Measurements from ENCODE around the gene RUFY1. TPM values are rescaled to one million over a fixed set of nuclear protein-coding genes. Genes with fewer than 3 reads are reported as not detected.
A peak's percentile ranks its signal among the peaks of the same experiment; 100 is the strongest.
"Not testable (repeated sequence)": the region's sequence is repeated elsewhere in the genome, so short reads cannot be mapped to it uniquely, and the experiment has no call there.

RUFY1 gene
- total RNA-seq, 2 donors from 2014 or later = 39.1 to 41.5 TPM

DNA sequence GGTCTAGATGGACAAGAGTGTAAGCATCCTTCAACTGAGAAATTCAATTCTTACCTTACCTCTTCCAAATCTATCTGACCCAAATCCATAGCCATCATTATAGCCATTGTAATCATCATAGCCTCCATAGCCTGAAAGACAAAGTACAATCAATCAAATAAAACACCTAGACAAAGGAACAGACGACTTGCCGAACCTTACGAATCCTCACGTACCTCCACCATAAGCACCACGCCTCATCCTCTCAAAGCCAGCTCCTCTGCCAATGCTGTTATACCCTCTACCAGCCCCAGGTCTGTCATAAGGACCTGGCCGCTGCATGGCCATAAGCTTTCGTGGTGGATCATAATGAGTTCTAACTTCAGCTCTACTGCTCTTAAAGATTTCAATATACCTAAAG, 67.6 kb downstream of the RUFY1 start:
- peaks cover 100% of the 10 kb centered on the region for H3K36me3 Mint-ChIP-seq (ENCODE audit: low read depth)
- ATAC-seq (replicated peaks) = no peak
- H3K4me1 Mint-ChIP-seq = peaks cover 49% of the 10 kb centered on the region
- H3K4me3 Mint-ChIP-seq = peak overlapping the region; percentile 98
- H3K27ac Mint-ChIP-seq = peak overlapping the region; percentile 43
- no peaks in the 10 kb centered on the region for H3K27me3 Mint-ChIP-seq
- no peaks in the 10 kb centered on the region for H3K9me3 Mint-ChIP-seq

DNA sequence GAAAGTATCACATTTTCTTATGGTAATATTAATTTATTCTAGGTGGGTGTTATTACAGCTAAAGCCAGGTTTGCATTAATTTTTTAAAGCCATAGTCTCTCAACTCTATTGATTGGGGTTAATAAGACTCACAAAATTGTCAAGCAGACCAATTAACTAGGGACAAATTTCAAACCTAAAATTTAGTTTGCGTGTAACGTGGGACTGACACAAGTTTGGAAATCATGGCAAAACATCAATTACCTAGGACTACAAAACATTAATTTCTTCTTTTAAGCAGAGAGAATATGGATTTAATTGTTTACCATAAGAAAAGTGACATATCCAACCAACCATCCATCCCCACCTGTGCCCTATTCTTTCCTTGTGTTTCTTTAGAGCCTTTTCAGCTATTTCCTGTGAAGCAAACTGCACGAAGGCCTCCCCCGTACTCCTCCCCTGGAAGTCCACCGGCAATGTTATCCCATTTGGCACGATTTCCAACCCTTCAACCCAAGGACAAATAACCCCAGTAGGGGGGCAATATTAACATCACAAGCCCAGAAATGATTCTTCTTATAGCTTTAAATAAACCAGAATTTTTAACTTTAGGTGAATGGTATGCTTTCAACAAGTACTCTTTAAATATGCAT, 68.7 kb downstream of the RUFY1 start:
- Mint-ChIP-seq H3K4me1 (peaks cover 47% of the 10 kb centered on the region), H3K9me3 (no peaks in the 10 kb centered on the region), H3K4me3 (peak overlapping the region; percentile 98), H3K27ac (peak overlapping the region; percentile 87), H3K27me3 (no peaks in the 10 kb centered on the region), H3K36me3 (ENCODE audit: low read depth) (peaks cover 100% of the 10 kb centered on the region)
- no peak for ATAC-seq (replicated peaks)

DNA sequence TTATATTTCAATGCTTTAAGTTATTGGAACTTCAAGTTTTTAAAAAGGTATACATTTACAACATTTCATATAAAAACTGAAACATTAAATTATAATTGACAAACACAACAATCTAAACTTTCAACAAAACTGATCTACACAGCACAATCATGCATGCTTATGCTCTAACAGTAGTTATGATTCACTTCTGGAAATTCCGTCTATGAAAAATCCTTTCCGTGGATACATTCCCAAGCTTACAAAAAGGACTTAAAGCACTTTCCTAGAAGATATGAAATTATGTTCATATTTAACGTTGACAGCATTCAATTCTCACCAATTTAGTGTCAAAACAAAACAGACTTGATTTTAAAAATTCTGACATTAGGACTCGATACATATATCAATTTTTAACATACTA, 69.4 kb downstream of the RUFY1 start:
- Mint-ChIP-seq H3K4me3 (peak overlapping the region; percentile 98), H3K27ac (peak overlapping the region; percentile 100)

DNA sequence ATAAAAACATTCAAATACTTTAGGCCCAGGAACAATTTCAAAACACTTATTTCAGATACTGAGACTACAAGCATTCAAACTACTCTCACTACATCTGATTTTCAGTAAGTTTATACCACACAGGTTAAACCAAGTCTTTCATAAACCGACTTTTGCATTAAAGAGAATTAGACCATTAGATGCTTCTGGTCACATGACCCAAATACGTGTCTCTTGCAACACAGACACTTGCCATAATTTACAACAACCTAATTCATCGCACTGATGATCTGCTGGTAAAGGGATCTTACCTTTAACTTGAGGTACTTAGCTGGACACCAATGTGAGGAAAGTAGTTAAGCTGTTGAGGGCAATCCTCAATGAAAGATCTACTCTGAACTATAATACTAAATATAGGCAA, 69.9 kb downstream of the RUFY1 start:
- ATAC-seq (replicated peaks) = no peak
- peaks cover 92% of the 10 kb centered on the region for H3K36me3 Mint-ChIP-seq (ENCODE audit: low read depth)
- peak overlapping the region; percentile 100 for H3K27ac Mint-ChIP-seq
- no peaks in the 10 kb centered on the region for H3K27me3 Mint-ChIP-seq
- H3K4me3 Mint-ChIP-seq = peak overlapping the region; percentile 98
- H3K4me1 Mint-ChIP-seq = peaks cover 54% of the 10 kb centered on the region
- H3K9me3 Mint-ChIP-seq = no peaks in the 10 kb centered on the region

More for the DNA sequence above, 69.4 kb downstream of the RUFY1 start:
- ATAC-seq (replicated peaks) = no peak
- Mint-ChIP-seq H3K36me3 (ENCODE audit: low read depth) (peaks cover 97% of the 10 kb centered on the region), H3K9me3 (no peaks in the 10 kb centered on the region), H3K4me1 (peaks cover 51% of the 10 kb centered on the region), H3K27me3 (no peaks in the 10 kb centered on the region)

DNA sequence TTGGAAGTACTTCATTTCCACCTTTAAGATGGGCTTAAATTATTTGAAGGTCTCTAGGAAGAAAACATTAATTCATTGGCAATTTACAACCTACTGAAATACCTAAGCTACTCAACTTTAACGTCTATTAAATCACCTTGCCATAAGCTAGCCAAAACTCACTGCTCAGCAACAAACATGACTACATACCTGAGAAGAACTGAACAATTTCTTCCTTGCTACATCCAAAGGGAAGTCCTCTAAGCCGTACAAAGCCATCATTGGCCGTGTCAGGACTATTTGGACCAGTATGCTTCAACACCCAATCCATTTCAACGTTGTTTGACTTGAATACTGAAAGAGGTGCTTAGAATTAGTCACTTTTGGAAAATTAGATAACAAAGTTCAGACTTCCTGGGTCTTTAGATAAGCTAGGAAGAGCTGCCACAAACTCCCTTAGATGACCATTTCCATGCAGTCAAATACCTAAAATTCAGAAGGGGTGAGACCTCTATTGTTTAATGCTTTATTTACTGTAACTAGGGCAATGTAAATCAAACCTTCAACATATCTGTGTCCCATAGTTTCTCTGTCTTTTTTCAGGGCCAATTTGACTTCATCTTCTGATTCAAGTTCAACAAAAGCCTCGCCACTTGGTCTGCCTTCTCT, 70.5 kb downstream of the RUFY1 start:
- Mint-ChIP-seq H3K36me3 (ENCODE audit: low read depth) (peaks cover 86% of the 10 kb centered on the region), H3K9me3 (no peaks in the 10 kb centered on the region), H3K27me3 (no peaks in the 10 kb centered on the region), H3K27ac (peak overlapping the region; percentile 100), H3K4me1 (peaks cover 53% of the 10 kb centered on the region), H3K4me3 (peak overlapping the region; percentile 98)
- ATAC-seq (replicated peaks) = no peak

DNA sequence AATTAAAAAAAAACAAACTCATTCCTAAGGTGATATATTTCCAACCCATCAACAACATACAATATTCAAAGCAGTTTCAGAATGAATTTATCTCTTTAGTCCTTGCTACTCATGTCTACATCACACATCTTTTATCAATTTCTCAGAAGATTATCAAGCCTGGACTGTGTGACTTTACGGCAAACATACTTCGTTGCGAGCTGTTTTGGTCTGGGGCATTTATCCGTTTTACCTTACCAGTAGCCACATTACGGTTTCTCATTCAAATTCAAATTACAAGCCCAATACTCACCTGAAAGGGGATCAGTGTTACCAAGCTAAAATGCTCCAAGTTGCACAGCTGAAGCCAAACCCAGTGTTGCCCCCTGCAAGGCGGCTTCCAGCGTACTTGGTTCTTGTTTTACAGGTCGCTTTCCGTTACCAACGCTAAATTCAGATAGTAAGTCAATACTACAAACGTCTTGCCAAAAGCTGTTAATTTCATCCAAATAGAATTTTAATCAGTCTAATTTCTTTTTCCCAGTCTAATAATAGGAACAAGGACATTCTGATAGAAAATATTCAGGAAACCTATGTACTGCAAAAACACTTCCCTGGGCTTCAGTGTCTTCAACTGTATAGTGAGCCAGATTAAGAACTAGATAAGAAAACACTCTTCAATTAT, 71.3 kb downstream of the RUFY1 start:
- ATAC-seq (replicated peaks) = no peak
- peaks cover 47% of the 10 kb centered on the region for H3K4me1 Mint-ChIP-seq
- peaks cover 78% of the 10 kb centered on the region for H3K36me3 Mint-ChIP-seq (ENCODE audit: low read depth)
- no peaks in the 10 kb centered on the region for H3K9me3 Mint-ChIP-seq
- no peaks in the 10 kb centered on the region for H3K27me3 Mint-ChIP-seq
- H3K27ac Mint-ChIP-seq = peak overlapping the region; percentile 100
- peak overlapping the region; percentile 98 for H3K4me3 Mint-ChIP-seq

DNA sequence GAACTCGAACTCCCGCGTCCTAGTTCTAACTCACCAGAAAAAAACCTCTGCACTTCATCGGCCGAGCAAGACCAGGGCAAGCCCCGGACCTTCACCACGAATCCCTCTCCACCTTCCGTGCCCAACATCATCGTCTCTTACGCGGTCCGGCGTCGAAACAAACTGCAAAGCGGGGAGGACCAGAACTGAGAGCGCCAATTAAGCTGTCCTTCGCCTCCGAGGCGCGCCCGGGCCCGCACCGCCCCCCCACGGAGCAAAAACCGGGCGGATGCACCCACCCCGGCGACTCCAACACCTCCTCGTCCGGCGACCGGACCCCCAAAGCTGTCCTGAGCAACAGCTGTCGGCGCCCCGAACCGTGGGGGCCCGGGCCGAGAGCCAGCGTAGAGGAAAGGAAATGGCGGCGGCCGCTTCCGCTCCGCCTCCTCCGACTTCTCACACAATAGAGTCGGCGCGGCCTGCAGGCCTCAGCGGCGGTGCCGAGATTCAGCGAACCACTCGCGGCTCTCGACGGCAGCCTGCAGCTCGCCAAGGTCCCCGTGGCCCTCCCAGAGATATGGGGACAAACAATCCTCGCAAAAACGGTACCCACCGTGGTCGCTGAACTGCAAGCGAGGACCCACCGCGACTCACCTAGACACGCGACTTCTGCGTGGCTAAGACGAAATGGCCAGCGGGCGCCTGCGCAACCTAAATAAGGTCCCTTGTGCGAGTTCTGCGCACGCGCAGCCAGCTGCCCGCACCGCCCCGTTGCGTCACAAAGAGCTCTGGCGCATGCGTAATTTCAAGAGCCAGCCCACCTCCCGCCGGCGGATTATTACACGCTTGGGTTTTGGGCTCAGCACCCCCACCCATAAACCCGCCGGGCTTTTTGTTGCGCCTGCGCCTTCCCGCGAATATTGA, 72.9 kb downstream of the RUFY1 start, which contains the start of gene HNRNPH1:
Gene HNRNPH1, minus strand, starts transcription at position 669 of the 903 bp plus-strand sequence. Its CDS starts 538 bp downstream, at position 131.
- Mint-ChIP-seq H3K9me3 (no peaks in the 10 kb centered on the region), H3K36me3 (ENCODE audit: low read depth) (peaks cover 62% of the 10 kb centered on the region), H3K27me3 (no peaks in the 10 kb centered on the region), H3K4me3 (peak within 1 kb of the TSS; percentile 98), H3K27ac (peak within 1 kb of the TSS; percentile 100), H3K4me1 (peaks cover 32% of the 10 kb centered on the region)
- peak; percentile 76 for ATAC-seq (replicated peaks)

DNA sequence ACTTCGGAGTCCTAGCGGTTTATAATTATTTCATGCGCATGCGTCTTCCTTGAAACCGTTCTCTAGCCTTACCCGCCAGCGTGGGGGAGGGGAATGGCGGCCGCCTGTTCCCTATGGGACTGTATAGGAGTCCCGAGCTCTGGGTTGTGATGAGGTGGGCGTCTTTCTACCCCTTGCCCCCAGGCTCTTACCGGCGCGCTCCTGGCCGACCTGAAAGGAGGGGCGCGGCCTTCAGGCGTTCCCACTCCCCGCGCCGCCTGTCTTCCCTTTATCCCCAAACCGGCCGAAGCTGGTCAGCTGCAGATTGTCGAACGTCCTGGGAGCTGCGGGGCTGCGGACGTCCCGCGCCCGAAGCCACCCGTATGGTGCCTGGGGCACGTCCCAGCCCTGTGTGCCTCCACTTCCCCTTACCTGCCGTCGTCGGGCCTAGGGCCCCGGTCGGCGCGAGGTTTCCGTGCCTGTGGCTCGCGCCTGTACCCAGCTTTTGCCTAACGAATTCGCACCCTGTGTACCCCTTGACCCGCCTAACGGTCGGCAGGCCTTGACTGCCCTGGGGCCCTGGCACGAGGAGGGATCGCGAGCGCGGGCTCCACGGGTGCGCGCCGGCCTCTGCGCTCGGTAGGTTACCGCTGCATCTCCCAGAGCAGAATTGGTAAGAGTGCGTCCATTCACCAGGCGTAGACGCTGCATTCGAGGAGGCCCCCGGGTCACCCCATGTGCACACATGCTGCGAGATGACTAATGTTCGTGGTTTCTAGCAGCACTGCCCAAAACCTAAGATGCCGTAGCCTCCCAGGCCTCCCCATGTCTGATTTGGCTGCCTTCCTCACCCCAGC, 73.8 kb downstream of the RUFY1 start:
- peak; percentile 60 for ATAC-seq (replicated peaks)
- Mint-ChIP-seq H3K27ac (peak overlapping the region; percentile 100), H3K4me3 (peak overlapping the region; percentile 98), H3K9me3 (no peaks in the 10 kb centered on the region), H3K27me3 (no peaks in the 10 kb centered on the region), H3K4me1 (peaks cover 30% of the 10 kb centered on the region), H3K36me3 (ENCODE audit: low read depth) (peaks cover 53% of the 10 kb centered on the region)

DNA sequence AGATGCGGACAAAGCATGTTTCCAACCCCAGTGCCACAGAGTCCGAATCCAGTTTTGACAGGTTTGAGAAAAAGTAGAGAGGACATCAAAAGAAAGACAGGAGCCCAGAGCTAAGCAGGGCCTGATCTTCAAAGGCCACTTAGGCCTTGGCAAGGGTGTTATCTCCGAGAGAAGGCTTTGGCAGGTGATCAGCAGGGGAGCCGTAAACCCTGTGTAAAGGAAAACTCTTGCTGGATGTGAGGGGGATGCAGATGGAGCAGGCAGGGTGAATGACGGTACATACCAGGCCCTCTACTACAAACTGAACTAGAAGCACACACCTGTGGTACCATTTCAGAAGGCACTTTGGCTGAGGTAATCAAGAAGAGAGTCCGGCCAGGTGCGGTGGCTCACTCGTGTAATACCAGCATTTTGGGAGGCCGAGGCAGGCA, 74.5 kb downstream of the RUFY1 start:
- Mint-ChIP-seq H3K9me3 (no peaks in the 10 kb centered on the region), H3K36me3 (ENCODE audit: low read depth) (peaks cover 46% of the 10 kb centered on the region), H3K27me3 (no peaks in the 10 kb centered on the region), H3K4me3 (peak overlapping the region; percentile 98), H3K4me1 (peaks cover 27% of the 10 kb centered on the region), H3K27ac (peak overlapping the region; percentile 100)
- no peak for ATAC-seq (replicated peaks)

DNA sequence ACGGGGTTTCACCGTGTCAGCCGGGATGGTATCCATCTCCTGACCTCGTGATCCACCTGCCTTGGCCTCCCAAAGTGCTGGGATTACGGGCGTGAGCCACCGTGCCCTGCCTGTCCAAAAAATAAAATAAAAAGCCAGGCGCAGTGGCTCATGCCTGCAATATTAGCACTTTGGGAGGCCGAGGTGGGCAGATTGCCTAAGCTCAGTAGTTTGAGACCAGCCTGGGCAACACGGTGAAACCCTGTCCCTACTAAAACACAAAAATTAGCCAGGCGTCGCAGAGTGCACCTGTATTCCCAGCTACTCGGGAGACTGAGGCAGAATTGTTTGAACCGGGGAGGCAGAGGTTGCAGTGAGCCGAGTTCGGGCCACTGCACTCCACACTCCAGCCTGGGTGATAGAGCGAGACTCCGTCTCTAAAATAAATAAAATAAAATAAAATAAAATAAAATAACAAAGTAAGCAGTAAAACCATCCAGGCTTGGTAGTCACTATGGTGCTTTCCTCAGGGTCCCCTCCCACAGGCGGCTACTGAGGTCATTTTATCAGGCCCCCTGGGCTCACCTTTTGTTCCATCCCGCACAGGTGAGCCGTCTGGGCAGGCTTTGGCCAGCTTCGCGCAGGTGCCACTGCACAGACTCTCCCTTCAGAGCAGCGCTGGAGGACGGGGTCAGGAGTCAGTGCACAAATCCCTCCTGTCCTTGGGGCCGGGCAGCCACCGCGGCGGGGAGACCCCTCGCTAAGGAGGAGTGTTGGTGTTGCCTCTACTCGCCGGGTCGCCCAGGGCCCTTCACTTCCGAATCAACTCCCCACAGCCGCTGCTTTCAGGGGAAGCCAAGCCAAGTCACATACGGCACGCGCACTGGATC, 83.4 kb downstream of the RUFY1 start:
- not testable (repeated sequence) for H3K27ac Mint-ChIP-seq; H3K9me3 Mint-ChIP-seq; H3K27me3 Mint-ChIP-seq; H3K4me1 Mint-ChIP-seq; H3K36me3 Mint-ChIP-seq (ENCODE audit: low read depth); ATAC-seq (replicated peaks)
- H3K4me3 Mint-ChIP-seq = peak overlapping the region; percentile 27

DNA sequence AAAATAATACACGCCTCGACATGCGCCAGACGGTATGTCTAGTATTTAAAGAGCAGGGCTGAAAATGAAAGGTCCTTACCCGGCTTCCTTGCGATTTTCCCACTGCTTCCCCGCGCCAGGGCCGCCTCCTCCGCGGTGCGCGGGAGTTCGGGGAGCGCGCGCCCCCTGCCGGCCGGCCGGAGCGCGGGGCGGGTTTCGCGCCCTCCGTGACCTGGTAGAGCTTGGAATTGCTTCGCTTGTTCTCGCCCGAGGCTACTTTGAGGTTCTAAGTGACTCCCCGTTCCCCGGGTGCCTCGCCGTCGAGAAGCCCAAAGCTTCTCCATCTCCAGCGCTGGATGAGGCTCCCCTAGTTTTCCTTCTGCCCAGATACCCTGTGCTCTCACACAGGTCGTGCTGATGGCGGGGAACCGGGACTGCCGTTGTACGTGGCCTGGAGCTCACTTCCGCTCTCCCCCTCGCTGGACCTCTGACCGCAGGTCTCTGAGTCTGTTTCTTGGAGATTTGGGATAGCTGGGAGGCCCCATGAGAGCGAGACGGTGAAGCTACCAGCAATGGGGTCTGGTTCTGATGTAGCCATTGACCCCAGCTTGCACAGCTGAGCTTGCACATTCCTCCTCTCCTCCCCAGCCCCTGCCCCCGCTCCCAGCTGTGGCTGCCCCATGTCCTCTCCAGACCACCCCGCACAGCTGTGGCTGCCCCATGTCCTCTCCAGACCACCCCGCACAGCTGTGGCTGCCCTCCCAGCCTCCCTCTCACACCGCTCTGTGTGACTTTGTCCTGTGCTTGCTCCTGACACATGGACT, 84.2 kb downstream of the RUFY1 start:
- not testable (repeated sequence) for H3K36me3 Mint-ChIP-seq (ENCODE audit: low read depth); H3K27ac Mint-ChIP-seq; H3K9me3 Mint-ChIP-seq; H3K27me3 Mint-ChIP-seq; H3K4me1 Mint-ChIP-seq; H3K4me3 Mint-ChIP-seq
- peak; percentile 97 for ATAC-seq (replicated peaks)

DNA sequence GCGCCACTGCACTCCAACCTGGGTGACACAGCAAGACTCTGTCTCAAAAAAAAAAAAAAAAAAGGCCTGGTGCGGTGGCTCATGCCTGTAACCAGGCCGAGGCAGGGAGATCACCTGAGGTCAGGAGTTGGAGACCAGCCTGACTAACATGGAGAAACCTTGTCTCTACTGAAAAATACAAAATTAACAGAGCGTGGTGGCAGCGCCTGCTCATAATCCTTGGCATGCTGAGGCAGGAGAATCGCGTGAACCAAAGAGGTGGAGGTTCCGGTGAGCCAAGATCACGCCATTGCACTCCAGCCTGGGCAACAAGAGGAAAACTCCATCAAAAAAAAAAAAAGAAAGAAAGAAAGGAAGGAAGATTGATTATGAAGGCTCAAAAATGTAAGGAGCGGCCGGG, 88.9 kb downstream of the RUFY1 start:
- not testable (repeated sequence) for H3K27me3 Mint-ChIP-seq; H3K4me1 Mint-ChIP-seq; H3K36me3 Mint-ChIP-seq (ENCODE audit: low read depth); H3K4me3 Mint-ChIP-seq; H3K27ac Mint-ChIP-seq; H3K9me3 Mint-ChIP-seq; ATAC-seq (replicated peaks)
